BJ (cell line): ENCODE results near the gene CCDC47. TPM values are rescaled to one million over a fixed set of nuclear protein-coding genes. Genes with fewer than 3 reads are reported as not detected.

Source experiments
- CTCF ChIA-PET: fragments of 350-600 bp; formaldehyde crosslinking; extraction: SDS; loops from one replicate; lab custom pipeline; 2021; ENCODE audit warnings: antibody characterized with exemption, inconsistent platforms; lab: Yijun Ruan, JAX
- POLR2A ChIA-PET: fragments of 300-600 bp; sonication (Branson Sonifier 250); formaldehyde crosslinking; extraction: SDS; loops from one replicate; lab custom pipeline; 2021; ENCODE audit warnings: antibody characterized with exemption; lab: Charles Lee
- DNase-seq: peaks from one replicate; pipeline ENCODE4 v3.0.0-alpha.2; 2011; ENCODE audit warnings: low read depth
- H3K27me3 ChIP-seq: 2 replicates; pipeline ENCODE4 v1.6.0; 2011; ENCODE audit warnings: low read length; ENCODE audit not compliant: control insufficient read depth, insufficient read depth
- H3K36me3 ChIP-seq: 2 replicates; pipeline ENCODE4 v1.5.1; 2011; ENCODE audit warnings: low read length; ENCODE audit not compliant: control insufficient read depth, insufficient read depth
- H3K4me3 ChIP-seq: 2 replicates; pipeline ENCODE4 v1.5.1; 2011; ENCODE audit warnings: low read depth, mild to moderate bottlenecking, control low read depth, low read length
- polyA plus RNA-seq: library from polyadenylated mRNA; depleted of rRNA; stranded (reverse); fragments of >200 nt; gene quantifications from 2 replicates; pipeline ENCODE4 v1.2.3, GENCODE V29; 2011
- TF ChIP-seq, protein P1 (sequence below): IDR thresholded peaks from 2 replicates; pipeline ENCODE4 v1.5.1; 2011; ENCODE audit warnings: low read depth, mild to moderate bottlenecking, control low read depth, inconsistent platforms, low read length, moderate library complexity; ENCODE audit not compliant: insufficient read depth

CCDC47 gene
- polyA plus RNA-seq, 1 experiment = 31.4 TPM

DNA sequence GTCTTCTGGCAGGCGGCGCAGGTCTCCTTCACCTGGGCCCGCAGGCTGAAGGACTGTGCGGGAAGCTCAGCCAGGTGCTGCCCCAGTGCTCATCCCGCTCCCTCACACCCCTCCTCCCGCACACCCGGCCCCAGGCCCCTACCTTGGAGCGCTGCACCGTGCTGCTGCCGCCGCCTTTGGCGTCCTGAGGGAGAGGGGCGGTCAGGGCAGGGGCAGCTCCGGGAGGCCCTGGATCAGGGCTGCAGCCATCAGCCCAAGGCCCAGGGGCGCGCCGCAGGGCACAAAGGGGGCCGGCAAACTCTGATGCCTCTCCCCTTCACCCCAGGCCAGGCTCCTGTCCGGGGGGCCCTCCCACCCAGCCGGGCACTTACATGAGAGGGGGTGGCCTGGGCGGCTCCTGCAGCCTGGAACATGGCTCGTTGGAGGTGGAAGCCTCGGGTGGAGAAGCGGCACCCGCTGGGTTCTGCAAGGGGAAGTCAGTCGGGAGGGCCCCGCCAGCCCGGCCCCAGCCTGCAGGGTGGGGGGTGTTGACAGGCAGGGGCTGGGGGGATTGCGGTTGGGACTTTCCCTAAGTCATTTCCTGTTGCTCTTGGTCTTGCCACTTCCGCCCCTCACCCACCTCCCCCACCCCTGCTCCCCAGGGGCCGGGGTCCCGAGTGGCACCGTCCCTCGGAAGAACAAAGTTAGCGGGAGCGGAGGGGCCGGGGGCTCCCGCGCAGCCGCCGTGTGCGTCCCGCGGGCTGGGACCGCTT is 74.3 kb downstream of the CCDC47 start:
- no peak for DNase-seq
- H3K36me3 ChIP-seq = no peaks in the 10 kb centered on the region; the same call in none of the 2 replicates
- POLR2A ChIA-PET = no interaction called here

DNA sequence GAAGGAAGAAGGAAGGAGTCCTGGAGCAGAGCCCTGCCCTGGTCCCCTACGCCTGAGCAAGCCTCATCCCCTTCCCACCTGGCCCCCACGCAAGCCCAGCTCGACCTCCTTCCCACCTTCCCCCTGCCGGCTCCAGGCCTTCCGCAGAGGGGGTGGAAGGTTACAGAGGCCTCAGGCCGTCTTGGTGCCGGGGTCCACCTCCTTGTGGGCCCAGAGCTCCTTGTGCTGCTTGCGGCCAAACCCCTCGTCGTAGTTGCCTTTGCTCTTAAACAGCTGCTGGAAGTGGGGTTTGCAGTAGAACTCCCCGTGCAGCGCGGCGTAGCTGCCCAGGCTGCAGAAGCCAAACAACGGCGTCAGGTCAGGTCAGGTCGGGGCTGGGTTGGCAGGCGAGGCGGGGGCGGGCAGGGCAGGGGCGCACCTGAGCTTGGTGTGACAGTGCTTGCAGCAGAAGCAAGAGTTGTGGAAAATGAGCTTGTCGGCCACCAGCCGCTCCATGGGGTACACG is 75.0 kb downstream of the CCDC47 start:
- POLR2A ChIA-PET = no interaction called here
- CTCF ChIA-PET = interaction anchor here (0.7 to 1.6 kb wide), 2 partner anchors 9 to 264 kb away, joined by 3 to 5 read pairs; no protein-coding TSS in a partner anchor
- H3K27me3 ChIP-seq = no peaks in the 10 kb centered on the region
- peak overlapping the region; percentile 46; the same call in 1 of the 2 replicates for H3K4me3 ChIP-seq
- TF ChIP-seq, protein P1, sequence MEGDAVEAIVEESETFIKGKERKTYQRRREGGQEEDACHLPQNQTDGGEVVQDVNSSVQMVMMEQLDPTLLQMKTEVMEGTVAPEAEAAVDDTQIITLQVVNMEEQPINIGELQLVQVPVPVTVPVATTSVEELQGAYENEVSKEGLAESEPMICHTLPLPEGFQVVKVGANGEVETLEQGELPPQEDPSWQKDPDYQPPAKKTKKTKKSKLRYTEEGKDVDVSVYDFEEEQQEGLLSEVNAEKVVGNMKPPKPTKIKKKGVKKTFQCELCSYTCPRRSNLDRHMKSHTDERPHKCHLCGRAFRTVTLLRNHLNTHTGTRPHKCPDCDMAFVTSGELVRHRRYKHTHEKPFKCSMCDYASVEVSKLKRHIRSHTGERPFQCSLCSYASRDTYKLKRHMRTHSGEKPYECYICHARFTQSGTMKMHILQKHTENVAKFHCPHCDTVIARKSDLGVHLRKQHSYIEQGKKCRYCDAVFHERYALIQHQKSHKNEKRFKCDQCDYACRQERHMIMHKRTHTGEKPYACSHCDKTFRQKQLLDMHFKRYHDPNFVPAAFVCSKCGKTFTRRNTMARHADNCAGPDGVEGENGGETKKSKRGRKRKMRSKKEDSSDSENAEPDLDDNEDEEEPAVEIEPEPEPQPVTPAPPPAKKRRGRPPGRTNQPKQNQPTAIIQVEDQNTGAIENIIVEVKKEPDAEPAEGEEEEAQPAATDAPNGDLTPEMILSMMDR = no peak
- no peak for DNase-seq
- peaks cover 1% of the 10 kb centered on the region for H3K36me3 ChIP-seq

More for the DNA sequence above, 74.3 kb downstream of the CCDC47 start:
- Histone ChIP-seq H3K4me3 (peak overlapping the region; percentile 46), H3K27me3 (no peaks in the 10 kb centered on the region)
- TF ChIP-seq, protein P1 = no peak
- CTCF ChIA-PET = interaction anchor here (0.7 to 1.6 kb wide), 2 partner anchors 8 to 264 kb away, joined by 3 to 5 read pairs; no protein-coding TSS in a partner anchor

DNA sequence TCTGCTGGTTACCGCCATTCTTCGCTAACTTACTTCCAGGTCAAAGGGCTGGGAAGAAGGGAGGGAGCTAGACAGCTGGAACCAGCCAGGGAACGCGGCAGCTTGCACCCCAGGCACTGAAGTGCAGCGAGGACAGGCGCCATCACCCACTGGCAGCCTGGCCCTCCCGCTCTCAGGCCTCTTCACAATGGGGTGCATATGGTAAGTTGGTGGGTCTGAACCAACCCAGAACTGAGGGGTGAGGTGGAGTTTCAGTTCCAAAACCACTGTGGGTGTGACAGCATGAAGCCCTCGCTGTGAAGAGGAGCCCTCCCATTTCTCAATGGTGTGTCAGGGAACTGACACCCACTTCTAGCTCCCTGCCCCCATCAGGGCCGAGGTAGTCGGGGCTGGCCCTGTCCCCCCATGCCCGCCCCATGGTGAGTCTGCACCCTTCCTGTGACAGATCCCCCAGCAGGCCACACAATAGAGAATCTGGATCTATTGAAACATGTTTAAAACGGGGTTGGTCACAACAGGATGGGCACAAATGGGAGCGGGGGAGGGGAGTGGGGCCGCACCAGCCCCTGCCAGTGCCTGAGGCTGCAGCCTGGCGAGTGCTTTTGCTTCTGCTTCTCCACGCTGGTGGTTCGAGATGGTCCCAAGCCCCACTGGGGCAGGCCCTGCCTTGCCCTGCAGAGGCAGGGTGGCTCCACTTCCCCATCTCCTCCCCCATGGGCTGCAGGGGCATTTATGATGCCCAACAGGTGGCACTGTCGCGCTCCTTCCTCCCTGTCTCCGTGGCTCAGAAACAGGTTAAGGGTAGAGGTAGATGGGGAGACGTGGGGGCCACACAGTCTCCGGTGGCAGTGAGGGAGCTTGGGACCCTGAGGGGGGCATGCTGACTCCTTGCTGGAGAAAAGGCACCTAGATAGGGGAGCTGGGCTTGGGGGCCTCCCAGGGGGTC is 75.8 kb downstream of the CCDC47 start:
- Histone ChIP-seq H3K27me3 (no peaks in the 10 kb centered on the region), H3K36me3 (peaks cover 3% of the 10 kb centered on the region), H3K4me3 (no peak overlapping the region)
- TF ChIP-seq, protein P1 = peak; percentile 59
- no peak for DNase-seq
- POLR2A ChIA-PET = interaction anchor here (0.5 kb wide), 1 partner anchor 70 kb away, joined by 3 read pairs; no protein-coding TSS in a partner anchor
- CTCF ChIA-PET = interaction anchor here (0.9 to 2.3 kb wide), 4 partner anchors 10 to 129 kb away, joined by 3 to 5 read pairs (median 4); no protein-coding TSS in a partner anchor

DNA sequence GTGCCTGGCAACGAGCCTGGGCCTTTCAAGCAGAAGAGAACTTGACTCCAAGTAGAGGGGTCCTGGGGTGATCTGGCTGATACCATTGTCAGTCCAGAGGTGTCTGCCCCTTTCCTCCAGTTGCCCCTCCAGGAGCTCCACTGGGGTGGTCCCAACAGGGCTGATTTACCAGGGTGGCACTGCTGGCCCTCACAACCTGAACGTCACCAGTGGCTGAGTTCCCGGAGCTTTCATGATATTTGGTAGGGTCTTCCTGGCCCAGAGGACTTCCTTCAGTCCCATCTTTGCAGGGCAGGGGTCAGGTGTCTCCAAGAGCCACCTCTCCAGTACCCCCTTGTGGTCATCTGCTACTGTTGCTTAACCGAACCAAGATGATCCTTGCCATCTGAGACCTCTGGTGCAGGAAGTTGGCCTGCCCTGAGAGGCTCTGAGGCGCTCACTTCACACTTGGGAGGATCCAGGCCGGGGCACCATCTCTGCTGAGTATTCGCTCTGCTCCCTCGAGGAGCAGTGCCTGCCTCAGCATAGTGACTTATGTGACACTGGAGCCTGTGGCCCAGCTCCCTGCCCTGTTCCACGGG is 76.9 kb downstream of the CCDC47 start:
- CTCF ChIA-PET = interaction anchor here (0.7 to 2.3 kb wide), 6 partner anchors 9 to 271 kb away, joined by 3 to 5 read pairs (median 3); no protein-coding TSS in a partner anchor
- POLR2A ChIA-PET = no interaction called here
- H3K27me3 ChIP-seq = no peaks in the 10 kb centered on the region
- peaks cover 4% of the 10 kb centered on the region for H3K36me3 ChIP-seq
- H3K4me3 ChIP-seq = no peak overlapping the region
- no peak for DNase-seq
- TF ChIP-seq, protein P1 = peak; percentile 43
